Stomach (tissue), 9 donors: ENCODE results near the gene TM4SF4. TPM values are rescaled to one million over a fixed set of nuclear protein-coding genes. Genes with fewer than 3 reads are reported as not detected.

Source experiments
- DNase-seq, 2 donors: peaks; one replicate each; pipeline versions ENCODE4 v3.0.0 to v3.0.0-alpha.2; 2013 to 2019
- H3K27ac ChIP-seq, 5 donors: fragments of 200-600 bp in 4 of 5; sonication (generic) in 4 of 5; one replicate each; pipeline ENCODE4 v1.5.1; 2013 to 2019; ENCODE audit warnings: mild to moderate bottlenecking in 1 of 5, moderate library complexity in 1 of 5
- H3K27me3 ChIP-seq, 3 donors: fragments of 200-600 bp; sonication (generic); one replicate each; pipeline ENCODE4 v1.5.1; 2017 to 2019; ENCODE audit warnings: mixed run types in 1 of 3
- H3K36me3 ChIP-seq, 4 donors: fragments of 200-600 bp; sonication (generic); 1 replicate in 3 of 4; 2 replicates in 1 of 4; pipeline ENCODE4 v1.5.1; 2016 to 2019
- H3K4me1 ChIP-seq, 4 donors: fragments of 200-600 bp; sonication (generic); one replicate each; pipeline ENCODE4 v1.5.1; 2016 to 2019
- H3K4me3 ChIP-seq, 4 donors: fragments of 200-600 bp; sonication (generic) in 3 of 4; one replicate each; pipeline ENCODE4 v1.5.1; 2016 to 2019; ENCODE audit warnings: mild to moderate bottlenecking in 1 of 4
- H3K9me3 ChIP-seq, 4 donors: fragments of 200-600 bp; sonication (generic); one replicate each; pipeline ENCODE4 v1.5.1; 2016 to 2019
- EP300 ChIP-seq: sonication (generic); formaldehyde crosslinking; IDR thresholded peaks from one replicate; pipeline ENCODE4 v1.6.1; 2017; ENCODE audit warnings: antibody characterized with exemption
- POLR2A ChIP-seq, 4 donors: fragments of 450-650 bp; IDR thresholded peaks; one replicate each; pipeline ENCODE4 v1.6.1; 2016; ENCODE audit warnings: antibody characterized with exemption in 4 of 4, control low read depth in 2 of 4, mild to moderate bottlenecking in 1 of 4, moderate library complexity in 1 of 4
- POLR2AphosphoS5 ChIP-seq, 3 donors: sonication (generic); formaldehyde crosslinking; IDR thresholded peaks; one replicate each; pipeline ENCODE4 v1.6.1; 2016; ENCODE audit warnings: antibody characterized with exemption in 3 of 3
- WGBS, 5 donors: extraction: QIAGEN DNeasy Blood & Tissue Kit in 3 of 5; methylation state at CpG; one replicate each; pipeline versions ENCODE4 v1.1.5 to v1.1.7; 2013 to 2018; 5-methylcytosine and 5-hydroxymethylcytosine counted together
- intact Hi-C: fragments of 100-400 bp; cut with DNase I; formaldehyde crosslinking; loops from one replicate; pipeline ENCODE4 v1.15.1; 2023; ENCODE audit warnings: low total_unique reads
- polyA plus RNA-seq, 3 donors: library from polyadenylated mRNA; stranded (reverse); fragments of 200-250 nt; gene quantifications; one replicate each; pipeline ENCODE4 v1.2.3, GENCODE V29; 2013
- total RNA-seq, 5 donors: library from RNA; depleted of rRNA; stranded (reverse); fragments of >200 nt; gene quantifications; one replicate each; pipeline versions ENCODE4 v1.1.0 to v1.2.3, GENCODE V29; 2014 to 2016
- TF ChIP-seq, protein P1 (sequence below), 7 experiments: fragments of 450-650 bp in 4 of 7; fragments of 200-600 bp in 3 of 7; sonication (generic) in 3 of 7; IDR thresholded peaks; one replicate each; pipeline ENCODE4 v1.5.1; 2016 to 2019; ENCODE audit warnings: antibody characterized with exemption in 7 of 7, control low read depth in 2 of 7, mild to moderate bottlenecking in 1 of 7
- donor health status: healthy with polysubstance abuse.
- donor health status: Bipolar disorder and iron deficiency.
- donor health status: healthy.

TM4SF4 gene
- total and polyA plus RNA-seq, 8 donors, result 1.4 to 40.8 (median 9.9) TPM; not detected in 1

DNA sequence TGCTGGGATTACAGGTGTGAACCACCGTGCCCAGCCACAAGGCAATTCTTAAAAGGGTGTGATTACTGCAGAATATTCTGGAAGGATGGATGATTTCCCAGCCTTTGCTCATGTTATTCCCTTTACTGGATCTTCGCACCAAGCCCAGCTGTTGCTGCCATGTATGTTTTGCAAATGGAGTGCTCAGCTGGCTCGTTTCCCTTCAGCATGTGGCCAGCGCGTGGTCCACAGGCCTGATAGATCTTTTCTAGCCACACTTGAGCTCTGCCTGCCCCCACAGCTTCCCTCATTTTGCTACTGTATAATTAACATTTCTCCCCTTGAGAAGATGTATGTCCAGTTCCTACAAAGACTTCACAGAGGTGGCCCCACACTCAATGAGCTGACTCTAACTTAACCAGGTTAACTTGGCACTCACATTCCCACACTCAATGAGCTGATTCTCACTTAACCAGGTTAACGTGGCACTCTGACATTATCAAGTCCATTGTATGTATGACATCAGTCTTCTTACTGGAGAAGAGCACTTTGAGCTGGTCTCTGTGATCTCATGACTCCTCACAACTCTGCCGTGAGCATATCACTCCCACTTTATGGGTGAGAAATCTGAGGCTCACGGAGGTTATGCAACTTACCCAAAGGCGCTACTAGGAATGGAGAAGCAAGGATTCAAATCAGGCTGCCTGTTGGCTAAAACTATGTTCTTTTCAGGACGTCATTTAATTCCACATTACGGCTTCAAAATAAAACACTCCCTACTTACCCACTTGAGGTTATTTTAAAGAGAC lies 49.2 kb downstream of the TM4SF4 start:
- Histone ChIP-seq H3K27ac (no peak overlapping the region), H3K4me3 (no peak overlapping the region), H3K36me3 (peaks cover 7 to 54% (median 51%) of the 10 kb centered on the region in 4 donors), H3K27me3 (no peaks in the 10 kb centered on the region), H3K4me1 (peaks cover 0 to 21% (median 14%) of the 10 kb centered on the region in 4 donors), H3K9me3 (no peaks in the 10 kb centered on the region)
- TF ChIP-seq POLR2A (IDR thresholded peaks at IDR 0.05) (no peak), POLR2AphosphoS5 (IDR thresholded peaks at IDR 0.05) (no peak), EP300 (no peak)
- TF ChIP-seq, protein P1, sequence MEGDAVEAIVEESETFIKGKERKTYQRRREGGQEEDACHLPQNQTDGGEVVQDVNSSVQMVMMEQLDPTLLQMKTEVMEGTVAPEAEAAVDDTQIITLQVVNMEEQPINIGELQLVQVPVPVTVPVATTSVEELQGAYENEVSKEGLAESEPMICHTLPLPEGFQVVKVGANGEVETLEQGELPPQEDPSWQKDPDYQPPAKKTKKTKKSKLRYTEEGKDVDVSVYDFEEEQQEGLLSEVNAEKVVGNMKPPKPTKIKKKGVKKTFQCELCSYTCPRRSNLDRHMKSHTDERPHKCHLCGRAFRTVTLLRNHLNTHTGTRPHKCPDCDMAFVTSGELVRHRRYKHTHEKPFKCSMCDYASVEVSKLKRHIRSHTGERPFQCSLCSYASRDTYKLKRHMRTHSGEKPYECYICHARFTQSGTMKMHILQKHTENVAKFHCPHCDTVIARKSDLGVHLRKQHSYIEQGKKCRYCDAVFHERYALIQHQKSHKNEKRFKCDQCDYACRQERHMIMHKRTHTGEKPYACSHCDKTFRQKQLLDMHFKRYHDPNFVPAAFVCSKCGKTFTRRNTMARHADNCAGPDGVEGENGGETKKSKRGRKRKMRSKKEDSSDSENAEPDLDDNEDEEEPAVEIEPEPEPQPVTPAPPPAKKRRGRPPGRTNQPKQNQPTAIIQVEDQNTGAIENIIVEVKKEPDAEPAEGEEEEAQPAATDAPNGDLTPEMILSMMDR (IDR thresholded peaks at IDR 0.05), result no peak
- intact Hi-C loops, result no loop called here
- no peak for DNase-seq
- WGBS, 5 donors, result 84 to 91% (median 88%) methylated on average over 11 of the region's 11 CpGs

DNA sequence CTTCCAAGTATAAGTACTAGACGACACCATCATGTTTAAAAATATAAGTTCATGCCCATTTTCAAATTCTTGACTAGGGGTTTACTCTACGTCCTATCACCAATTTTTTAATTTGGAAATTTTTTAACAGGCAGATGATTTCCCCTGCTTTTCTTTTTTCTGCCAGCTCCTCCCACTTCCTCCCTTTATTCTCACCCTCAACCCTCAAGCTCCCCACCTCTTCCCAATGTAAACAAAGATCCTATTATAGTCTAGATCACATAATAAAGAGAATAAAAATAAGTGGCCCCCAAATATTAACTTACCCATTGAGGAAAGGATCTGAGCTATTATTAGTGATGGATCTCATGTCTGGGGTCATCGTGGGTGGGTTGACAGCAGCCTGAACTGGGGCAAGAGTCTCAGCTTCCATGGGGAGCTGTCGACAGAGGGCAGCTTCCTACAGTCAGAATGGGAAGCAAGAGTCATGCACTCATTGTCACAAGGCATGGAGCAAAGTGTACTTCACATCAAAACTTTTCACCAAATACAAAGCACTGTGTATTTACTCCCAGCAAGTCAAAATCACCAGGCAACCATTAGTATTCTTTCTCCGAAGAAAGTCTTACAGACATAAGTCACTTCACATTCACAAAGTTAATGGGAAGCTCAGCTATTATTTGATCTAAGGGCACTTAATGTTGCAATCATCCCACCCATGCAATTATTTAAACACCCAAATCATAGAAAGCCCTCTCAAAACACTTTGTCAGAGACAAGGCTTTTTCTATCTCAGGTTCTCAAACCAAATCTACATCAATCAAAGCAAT lies 53.2 kb downstream of the TM4SF4 start:
- no peak for TF ChIP-seq POLR2AphosphoS5 (IDR thresholded peaks at IDR 0.05)
- TF ChIP-seq EP300, result no peak
- TF ChIP-seq, protein P1 (IDR thresholded peaks at IDR 0.05), result peak in 2 of 7 experiments; percentile 8 to 11
- TF ChIP-seq POLR2A (IDR thresholded peaks at IDR 0.05), result no peak
- peak in 1 of 2 donors; percentile 61 for DNase-seq
- Histone ChIP-seq H3K4me1 (peaks cover 0 to 49% (median 27%) of the 10 kb centered on the region in 4 donors), H3K4me3 (no peak overlapping the region), H3K27ac (peak overlapping the region in 3 of 5 donors; percentile 34 to 50 (median 47)), H3K9me3 (no peaks in the 10 kb centered on the region), H3K27me3 (no peaks in the 10 kb centered on the region), H3K36me3 (peaks cover 7 to 33% (median 28%) of the 10 kb centered on the region in 4 donors)
- 48 to 55% (median 52%) methylated on average over 5 of the region's 5 CpGs for WGBS, 5 donors
- intact Hi-C loops, result no loop called here

DNA sequence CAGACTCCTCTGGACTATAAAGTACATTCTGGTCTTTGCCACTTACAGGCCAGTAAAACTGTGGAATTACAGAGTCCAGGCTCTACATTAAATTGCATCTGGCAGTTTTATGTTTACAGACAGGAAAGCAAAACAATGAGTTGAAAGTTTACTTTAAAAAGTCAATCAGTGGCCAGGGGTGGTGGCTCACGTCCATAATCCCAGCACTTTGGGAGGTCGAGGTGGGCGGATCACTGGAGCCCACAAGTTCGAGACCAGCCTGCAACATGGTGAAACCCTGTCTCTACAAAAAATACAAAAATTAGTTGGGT lies 53.8 kb downstream of the TM4SF4 start:
- H3K27me3 ChIP-seq, result no peaks in the 10 kb centered on the region
- no peak for DNase-seq
- no peak overlapping the region for H3K4me3 ChIP-seq
- peaks cover 0 to 54% (median 31%) of the 10 kb centered on the region in 4 donors for H3K4me1 ChIP-seq
- TF ChIP-seq POLR2A (IDR thresholded peaks at IDR 0.05) (no peak), POLR2AphosphoS5 (IDR thresholded peaks at IDR 0.05) (no peak), EP300 (no peak)
- TF ChIP-seq, protein P1 (IDR thresholded peaks at IDR 0.05), result no peak
- H3K9me3 ChIP-seq, result no peaks in the 10 kb centered on the region
- 34 to 54% (median 41%) methylated on average over 4 of the region's 4 CpGs for WGBS, 5 donors
- peaks cover 6 to 30% (median 27%) of the 10 kb centered on the region in 4 donors for H3K36me3 ChIP-seq
- intact Hi-C loops, result no loop called here
- peak overlapping the region in 3 of 5 donors; percentile 34 to 50 (median 47) for H3K27ac ChIP-seq

DNA sequence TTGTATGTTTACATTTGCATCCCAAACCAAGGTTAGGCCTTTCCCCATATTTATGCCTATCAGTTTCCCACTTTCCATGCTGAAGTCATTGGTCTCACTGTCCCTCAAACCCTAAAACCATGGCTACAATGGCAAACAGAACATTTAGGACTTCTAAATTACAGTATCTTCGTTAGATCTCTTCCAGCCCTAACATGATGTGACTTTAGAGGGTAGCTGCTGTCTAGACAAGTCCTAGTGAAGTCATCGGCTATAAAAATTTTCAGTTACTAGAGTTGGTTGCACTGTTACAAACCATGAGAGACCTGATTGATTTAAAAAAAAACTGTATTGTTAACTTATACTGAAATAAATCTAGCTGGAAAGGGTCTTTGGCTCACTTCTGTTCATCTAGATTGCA lies 54.6 kb downstream of the TM4SF4 start:
- WGBS, 5 donors, result 84 to 95% (median 91%) methylated on average over 2 of the region's 2 CpGs
- Histone ChIP-seq H3K9me3 (no peaks in the 10 kb centered on the region), H3K4me3 (no peak overlapping the region), H3K27ac (peak overlapping the region in 2 of 5 donors; percentile 47 to 50), H3K36me3 (peaks cover 0 to 22% (median 20%) of the 10 kb centered on the region in 4 donors), H3K27me3 (no peaks in the 10 kb centered on the region), H3K4me1 (peaks cover 0 to 58% (median 31%) of the 10 kb centered on the region in 4 donors)
- no peak for DNase-seq
- TF ChIP-seq, protein P1 (IDR thresholded peaks at IDR 0.05), result no peak
- TF ChIP-seq EP300, result no peak
- no peak for TF ChIP-seq POLR2AphosphoS5 (IDR thresholded peaks at IDR 0.05)
- TF ChIP-seq POLR2A (IDR thresholded peaks at IDR 0.05), result no peak
- intact Hi-C loops, result no loop called here
